Panc1 (cell line): ENCODE data around the gene STRADB. TPM values are rescaled to one million over a fixed set of nuclear protein-coding genes. Genes with fewer than 3 reads are reported as not detected.

Source experiments
- ATAC-seq: fragments of 200-7000 bp; cut with Tn5 transposase; 2 replicates; pipeline ENCODE4 v1.9.1; 2020; ENCODE audit warnings: mild to moderate bottlenecking, moderate library complexity
- BruUV-seq: library from RNA; stranded (reverse); fragments of 400-500 nt; replicated peaks from 2 replicates; lab custom pipeline; 2021; lab: Mats Ljungman, UMichigan
- CTCF ChIA-PET: fragments of 300-600 bp; sonication (Branson Sonifier 250); formaldehyde crosslinking; loops from one replicate; lab custom pipeline; 2022; ENCODE audit warnings: antibody characterized with exemption; lab: Charles Lee
- POLR2A ChIA-PET: fragments of 300-600 bp; sonication (Branson Sonifier 250); formaldehyde crosslinking; loops from one replicate; lab custom pipeline; 2022; ENCODE audit warnings: antibody characterized with exemption; lab: Charles Lee
- DNase-seq: peaks from one replicate; pipeline ENCODE4 v3.0.0-alpha.2; 2010; ENCODE audit warnings: low read depth, low spot score
- H3K27ac ChIP-seq: 2 replicates; pipeline ENCODE4 v1.5.1; 2011; ENCODE audit warnings: mild to moderate bottlenecking, low read length, inconsistent platforms
- H3K27me3 ChIP-seq: fragments of 200-500 bp; sonication (Bioruptor generic); 2 replicates; pipeline ENCODE4 v1.6.0; 2014; ENCODE audit warnings: low read length, inconsistent platforms; ENCODE audit not compliant: control insufficient read depth, insufficient read depth
- H3K36me3 ChIP-seq: fragments of 200-500 bp; sonication (Bioruptor generic); 2 replicates; pipeline ENCODE4 v1.5.1; 2014; ENCODE audit warnings: inconsistent platforms, mild to moderate bottlenecking, low read length, moderate library complexity; ENCODE audit not compliant: control insufficient read depth, insufficient read depth
- H3K4me1 ChIP-seq: 2 replicates; pipeline ENCODE4 v1.5.1; 2011; ENCODE audit warnings: inconsistent platforms, mild to moderate bottlenecking, low read length, moderate library complexity; ENCODE audit not compliant: control insufficient read depth, insufficient read depth
- H3K4me3 ChIP-seq, 2 experiments: 2 replicates each; pipeline ENCODE4 v1.5.1; 2011 to 2012; ENCODE audit warnings: low read depth in 2 of 2, low read length in 2 of 2, mild to moderate bottlenecking in 2 of 2, inconsistent platforms in 1 of 2, moderate library complexity in 1 of 2
- H3K9me3 ChIP-seq: fragments of 200-500 bp; sonication (Bioruptor generic); 2 replicates; pipeline ENCODE4 v1.5.1; 2014; ENCODE audit warnings: low read depth, mild to moderate bottlenecking, inconsistent platforms, low read length, moderate library complexity; ENCODE audit not compliant: control insufficient read depth, insufficient read depth
- POLR2AphosphoS5 ChIP-seq: IDR thresholded peaks from 2 replicates; pipeline ENCODE4 v1.6.1; 2012; ENCODE audit warnings: mild to moderate bottlenecking, low read depth, low read length, moderate library complexity
- SIN3A ChIP-seq: IDR thresholded peaks from 2 replicates; pipeline ENCODE4 v1.6.1; 2012; ENCODE audit warnings: low read depth, mild to moderate bottlenecking, low read length, moderate library complexity, borderline replicate concordance; ENCODE audit not compliant: insufficient read depth
- TCF7L2 ChIP-seq: IDR thresholded peaks from 2 replicates; pipeline ENCODE4 v1.6.1; 2011; ENCODE audit warnings: mild to moderate bottlenecking, low read depth, low read length, inconsistent platforms
- in situ Hi-C: cut with HindIII; loops from 2 replicates; pipeline ENCODE4 v1.10.0; 2016; ENCODE audit warnings: low sequenced_read_pairs, low pct_unique_long_range_greater_than_20kb
- intact Hi-C: fragments of 100-400 bp; cut with micrococcal nuclease; formaldehyde crosslinking; loops from one replicate; pipeline ENCODE4 v1.10.0; 2022; ENCODE audit not compliant: unreplicated experiment
- total RNA-seq: library from RNA; stranded (reverse); gene quantifications from one replicate; pipeline ENCODE4 v1.2.1, GENCODE V29; 2021; ENCODE audit not compliant: unreplicated experiment
- TF ChIP-seq, protein P1 (sequence below), 2 experiments: IDR thresholded peaks; 2 replicates each; pipeline ENCODE4 v1.6.1; 2011 to 2012; ENCODE audit warnings: low read depth in 2 of 2, control low read depth in 1 of 2, low read length in 1 of 2, mild to moderate bottlenecking in 1 of 2, moderate library complexity in 1 of 2; ENCODE audit not compliant: insufficient read depth in 1 of 2
- TF ChIP-seq, protein P2 (sequence below): fragments of 450-650 bp; IDR thresholded peaks from 2 replicates; pipeline ENCODE4 v1.5.1; 2017; ENCODE audit warnings: mild to moderate bottlenecking

STRADB gene
- total RNA-seq, 1 experiment from 2014 or later = 33.4 TPM

DNA sequence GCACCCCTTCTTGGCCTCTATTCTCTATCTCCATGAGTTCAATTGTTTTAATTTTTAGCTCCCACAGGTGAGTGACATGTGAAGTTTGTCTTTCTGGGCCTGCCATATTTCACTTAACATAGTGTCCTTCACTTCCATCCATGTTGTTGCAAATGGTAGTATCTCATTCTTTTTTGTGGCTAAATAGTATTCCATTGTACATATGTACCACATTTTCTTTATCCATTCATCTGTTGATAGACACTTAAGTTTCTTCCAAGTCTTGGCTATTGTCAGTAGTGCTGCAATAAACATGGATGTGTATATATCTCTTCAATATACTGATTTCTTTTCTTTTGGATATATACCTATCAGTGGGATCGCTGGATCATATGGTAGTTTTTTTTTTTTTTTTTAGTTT lies 9.0 kb downstream of the STRADB start:
- CTCF ChIA-PET = no interaction called here
- H3K27me3 ChIP-seq = no peaks in the 10 kb centered on the region
- no peak overlapping the region for H3K4me3 ChIP-seq
- no peaks in the 10 kb centered on the region for H3K9me3 ChIP-seq
- DNase-seq (no peak), ATAC-seq (no peak)
- POLR2A ChIA-PET = no interaction called here
- no TSS peak for BruUV-seq
- H3K27ac ChIP-seq = no peak overlapping the region
- H3K36me3 ChIP-seq = no peaks in the 10 kb centered on the region
- in situ Hi-C loops = no loop called here
- no peaks in the 10 kb centered on the region for H3K4me1 ChIP-seq
- TF ChIP-seq, protein P1, sequence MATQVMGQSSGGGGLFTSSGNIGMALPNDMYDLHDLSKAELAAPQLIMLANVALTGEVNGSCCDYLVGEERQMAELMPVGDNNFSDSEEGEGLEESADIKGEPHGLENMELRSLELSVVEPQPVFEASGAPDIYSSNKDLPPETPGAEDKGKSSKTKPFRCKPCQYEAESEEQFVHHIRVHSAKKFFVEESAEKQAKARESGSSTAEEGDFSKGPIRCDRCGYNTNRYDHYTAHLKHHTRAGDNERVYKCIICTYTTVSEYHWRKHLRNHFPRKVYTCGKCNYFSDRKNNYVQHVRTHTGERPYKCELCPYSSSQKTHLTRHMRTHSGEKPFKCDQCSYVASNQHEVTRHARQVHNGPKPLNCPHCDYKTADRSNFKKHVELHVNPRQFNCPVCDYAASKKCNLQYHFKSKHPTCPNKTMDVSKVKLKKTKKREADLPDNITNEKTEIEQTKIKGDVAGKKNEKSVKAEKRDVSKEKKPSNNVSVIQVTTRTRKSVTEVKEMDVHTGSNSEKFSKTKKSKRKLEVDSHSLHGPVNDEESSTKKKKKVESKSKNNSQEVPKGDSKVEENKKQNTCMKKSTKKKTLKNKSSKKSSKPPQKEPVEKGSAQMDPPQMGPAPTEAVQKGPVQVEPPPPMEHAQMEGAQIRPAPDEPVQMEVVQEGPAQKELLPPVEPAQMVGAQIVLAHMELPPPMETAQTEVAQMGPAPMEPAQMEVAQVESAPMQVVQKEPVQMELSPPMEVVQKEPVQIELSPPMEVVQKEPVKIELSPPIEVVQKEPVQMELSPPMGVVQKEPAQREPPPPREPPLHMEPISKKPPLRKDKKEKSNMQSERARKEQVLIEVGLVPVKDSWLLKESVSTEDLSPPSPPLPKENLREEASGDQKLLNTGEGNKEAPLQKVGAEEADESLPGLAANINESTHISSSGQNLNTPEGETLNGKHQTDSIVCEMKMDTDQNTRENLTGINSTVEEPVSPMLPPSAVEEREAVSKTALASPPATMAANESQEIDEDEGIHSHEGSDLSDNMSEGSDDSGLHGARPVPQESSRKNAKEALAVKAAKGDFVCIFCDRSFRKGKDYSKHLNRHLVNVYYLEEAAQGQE (IDR thresholded peaks at IDR 0.05; ENCODE audit: insufficient read depth in 1 of 2, low read depth in 2 of 2, low read length in 1 of 2) = no peak
- TF ChIP-seq TCF7L2 (no peak), POLR2AphosphoS5 (no peak), SIN3A (no peak)
- TF ChIP-seq, protein P2, sequence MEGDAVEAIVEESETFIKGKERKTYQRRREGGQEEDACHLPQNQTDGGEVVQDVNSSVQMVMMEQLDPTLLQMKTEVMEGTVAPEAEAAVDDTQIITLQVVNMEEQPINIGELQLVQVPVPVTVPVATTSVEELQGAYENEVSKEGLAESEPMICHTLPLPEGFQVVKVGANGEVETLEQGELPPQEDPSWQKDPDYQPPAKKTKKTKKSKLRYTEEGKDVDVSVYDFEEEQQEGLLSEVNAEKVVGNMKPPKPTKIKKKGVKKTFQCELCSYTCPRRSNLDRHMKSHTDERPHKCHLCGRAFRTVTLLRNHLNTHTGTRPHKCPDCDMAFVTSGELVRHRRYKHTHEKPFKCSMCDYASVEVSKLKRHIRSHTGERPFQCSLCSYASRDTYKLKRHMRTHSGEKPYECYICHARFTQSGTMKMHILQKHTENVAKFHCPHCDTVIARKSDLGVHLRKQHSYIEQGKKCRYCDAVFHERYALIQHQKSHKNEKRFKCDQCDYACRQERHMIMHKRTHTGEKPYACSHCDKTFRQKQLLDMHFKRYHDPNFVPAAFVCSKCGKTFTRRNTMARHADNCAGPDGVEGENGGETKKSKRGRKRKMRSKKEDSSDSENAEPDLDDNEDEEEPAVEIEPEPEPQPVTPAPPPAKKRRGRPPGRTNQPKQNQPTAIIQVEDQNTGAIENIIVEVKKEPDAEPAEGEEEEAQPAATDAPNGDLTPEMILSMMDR = no peak
- intact Hi-C loops = no loop called here

DNA sequence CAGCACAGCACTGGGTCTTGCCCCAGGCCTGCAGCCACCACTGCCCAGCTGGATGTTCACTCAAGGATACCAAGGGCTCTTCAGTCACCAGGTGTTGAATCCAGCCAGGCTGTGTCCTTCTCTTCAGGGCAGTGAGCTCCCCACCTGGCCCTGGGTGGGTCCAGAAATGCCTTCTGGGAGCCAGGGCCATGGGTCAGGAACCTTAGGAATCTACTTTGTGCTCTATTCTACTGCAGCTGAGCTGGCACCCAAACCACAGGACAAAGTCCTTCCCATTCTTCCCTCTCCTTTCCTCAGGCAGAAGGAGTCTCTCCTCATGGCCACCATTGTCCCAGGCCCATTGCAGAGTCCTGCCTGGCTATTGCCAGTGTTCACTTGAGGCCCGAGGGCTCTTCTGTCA lies 13.0 kb downstream of the STRADB start:
- no TSS peak for BruUV-seq
- in situ Hi-C loops = no loop called here
- ChIA-PET CTCF (no interaction called here), POLR2A (no interaction called here)
- Histone ChIP-seq H3K36me3 (no peaks in the 10 kb centered on the region), H3K27ac (no peak overlapping the region), H3K9me3 (no peaks in the 10 kb centered on the region), H3K4me1 (no peaks in the 10 kb centered on the region), H3K4me3 (no peak overlapping the region), H3K27me3 (no peaks in the 10 kb centered on the region)
- DNase-seq = no peak
- no peak for TF ChIP-seq SIN3A
- TF ChIP-seq, protein P1 (IDR thresholded peaks at IDR 0.05; ENCODE audit: insufficient read depth in 1 of 2, low read depth in 2 of 2, low read length in 1 of 2) = no peak
- TF ChIP-seq POLR2AphosphoS5 = no peak
- no peak for TF ChIP-seq TCF7L2
- TF ChIP-seq, protein P2 = no peak
- no peak for ATAC-seq
- intact Hi-C loops = no loop called here
